Stimulated activated CD4-positive, alpha-beta T cell treated with anti-CD3 and anti-CD28 coated beads, Interleukin-12 subunit alpha, Interleukin-12 subunit beta, amount 100 ng/mL, for 48 hours (primary cell): ENCODE data around the gene RARG.

ENCODE experiments used
- DNase-seq, 3 donors: peaks; one replicate each; pipeline ENCODE4 v3.0.0-alpha.2; 2020; ENCODE audit warnings: low read depth in 2 of 3, low spot score in 1 of 3

Gene RARG

DNA sequence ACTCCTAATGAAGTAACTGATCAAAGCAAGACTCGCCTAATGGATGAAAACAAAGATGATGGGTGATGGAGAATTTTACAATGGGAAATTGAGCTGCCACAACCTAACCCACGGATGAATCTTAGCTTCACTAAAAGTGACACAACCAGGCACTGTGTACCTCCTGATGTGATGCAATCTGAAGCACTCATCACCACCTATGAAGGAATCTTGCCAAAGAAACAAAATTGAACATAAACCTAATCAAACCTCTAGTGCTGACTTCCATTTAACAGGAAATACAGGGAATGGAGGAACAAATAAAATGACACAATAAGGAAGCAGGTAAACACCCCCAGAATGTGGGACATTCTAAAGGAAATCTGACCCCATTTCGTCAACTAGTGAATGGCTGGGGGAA, 13.3 kb upstream of the RARG start:
- DNase-seq: no peak

DNA sequence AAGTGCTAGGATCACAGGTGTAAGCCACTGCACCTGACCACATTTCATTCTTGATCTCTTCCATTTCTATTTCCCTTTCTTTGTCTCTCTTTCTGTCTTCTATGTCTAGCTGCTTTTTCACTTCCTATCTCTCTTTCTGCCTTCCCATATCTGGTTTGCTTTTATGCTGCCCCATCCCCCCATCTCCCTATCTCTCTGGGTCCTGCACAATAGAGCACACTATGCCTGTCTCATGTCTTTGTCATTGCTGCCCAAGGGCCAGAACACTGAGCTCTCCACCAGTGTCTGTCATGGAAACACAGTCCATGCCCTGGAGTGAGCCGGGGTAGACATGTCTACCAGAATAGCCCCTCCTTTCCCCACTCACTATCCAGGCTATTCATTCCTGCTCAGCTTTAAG, 12.3 kb upstream of the RARG start:
- no peak for DNase-seq

DNA sequence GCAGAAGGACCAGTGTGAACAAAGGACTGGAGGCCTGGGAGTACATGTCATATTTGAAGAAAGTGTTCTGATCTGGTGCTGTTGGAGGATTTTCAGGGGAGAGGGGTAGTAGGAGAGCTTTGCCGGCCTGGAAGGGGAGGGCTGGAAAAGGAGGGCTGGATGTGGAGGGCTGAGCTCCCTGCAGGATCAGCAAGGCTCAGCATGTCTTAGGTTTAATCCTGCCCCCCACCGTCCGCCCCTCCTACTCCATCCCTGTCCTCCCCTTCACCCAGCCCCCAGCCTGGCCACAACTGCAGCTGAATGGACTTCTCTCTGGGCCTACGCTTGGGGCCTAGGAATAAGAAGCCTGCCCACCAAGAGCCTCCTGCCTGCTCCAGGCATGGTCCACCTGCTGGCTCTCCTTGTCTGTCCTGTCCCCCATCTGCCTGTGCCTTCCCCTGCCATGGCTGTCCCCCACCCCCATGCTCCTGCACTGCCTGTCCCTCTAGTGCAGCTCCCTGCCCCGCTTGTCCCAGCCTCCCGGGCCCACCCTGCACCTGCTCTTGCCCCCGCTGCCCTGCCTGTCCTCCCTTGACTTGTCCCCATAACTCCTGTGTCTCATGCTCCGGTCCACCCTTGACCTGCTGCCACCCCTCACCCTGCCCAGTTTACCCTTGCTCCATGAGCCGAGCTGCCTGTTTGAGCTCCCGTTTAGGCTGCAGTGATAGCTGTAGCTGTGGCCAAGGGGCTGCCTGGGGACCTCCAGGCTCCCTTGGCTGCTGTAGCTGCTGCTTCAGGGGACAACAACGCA, 9.8 kb upstream of the RARG start:
- no peak for DNase-seq

DNA sequence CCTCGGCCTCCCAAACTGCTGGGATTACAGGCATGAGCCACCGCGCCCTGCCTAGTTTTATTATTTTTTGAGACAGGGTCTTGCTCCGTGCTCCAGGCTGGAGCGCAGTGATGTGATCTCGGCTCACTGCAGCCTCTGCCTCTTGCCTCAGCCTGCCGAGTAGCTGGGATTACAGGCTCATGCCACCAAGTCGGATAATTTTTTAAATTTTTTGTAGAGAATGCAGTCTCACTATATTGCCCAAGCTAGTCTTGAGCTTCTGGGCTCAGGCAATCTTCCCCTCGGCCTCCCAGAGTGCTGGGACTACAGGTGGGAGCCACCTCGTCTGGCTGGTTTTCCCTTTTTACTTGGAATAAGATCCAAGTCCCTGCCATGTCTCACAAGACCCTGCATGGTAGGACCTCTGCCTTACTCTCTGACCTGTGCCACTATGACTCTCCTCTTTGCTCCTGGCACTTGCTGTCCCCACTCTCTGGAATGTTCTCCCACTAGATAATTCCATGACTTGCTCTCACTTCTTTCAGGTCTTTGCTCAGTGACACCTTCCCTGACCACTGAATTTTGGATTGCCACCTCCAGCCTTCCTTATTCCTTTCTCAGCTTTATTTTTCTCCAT, 7.7 kb upstream of the RARG start:
- no peak for DNase-seq

DNA sequence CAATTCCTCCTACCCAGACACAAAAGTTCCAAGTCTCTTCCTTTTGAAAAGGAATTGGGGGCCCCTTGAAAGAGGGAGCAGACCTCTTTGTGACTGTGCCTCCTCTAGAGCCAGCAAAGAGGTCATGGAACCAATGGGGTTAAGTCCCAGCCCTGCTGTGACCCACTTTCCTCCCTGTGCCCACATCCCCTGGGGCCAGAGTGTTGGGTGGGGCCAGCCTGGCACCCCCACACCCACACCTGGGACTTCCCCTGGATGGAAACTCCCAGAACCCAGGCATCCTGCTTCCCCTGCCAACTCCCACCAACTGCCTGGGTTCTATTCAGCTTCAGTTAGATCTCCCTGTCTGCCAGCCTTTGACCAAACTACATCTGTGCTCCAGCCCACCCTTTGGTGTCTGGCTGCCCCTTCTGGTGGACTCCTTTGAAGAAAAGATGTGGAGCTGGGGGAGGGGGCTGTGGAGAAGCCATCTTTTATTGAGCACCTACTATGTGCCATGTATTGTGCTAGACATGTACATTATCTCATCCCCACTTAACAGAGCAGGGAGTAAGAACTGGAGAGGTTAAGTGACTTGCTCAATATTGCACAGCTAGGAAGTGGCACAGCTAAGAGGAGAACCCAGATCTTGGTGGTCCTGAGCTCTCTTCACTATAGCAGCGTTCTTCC, 4.6 kb upstream of the RARG start:
- DNase-seq: no peak

DNA sequence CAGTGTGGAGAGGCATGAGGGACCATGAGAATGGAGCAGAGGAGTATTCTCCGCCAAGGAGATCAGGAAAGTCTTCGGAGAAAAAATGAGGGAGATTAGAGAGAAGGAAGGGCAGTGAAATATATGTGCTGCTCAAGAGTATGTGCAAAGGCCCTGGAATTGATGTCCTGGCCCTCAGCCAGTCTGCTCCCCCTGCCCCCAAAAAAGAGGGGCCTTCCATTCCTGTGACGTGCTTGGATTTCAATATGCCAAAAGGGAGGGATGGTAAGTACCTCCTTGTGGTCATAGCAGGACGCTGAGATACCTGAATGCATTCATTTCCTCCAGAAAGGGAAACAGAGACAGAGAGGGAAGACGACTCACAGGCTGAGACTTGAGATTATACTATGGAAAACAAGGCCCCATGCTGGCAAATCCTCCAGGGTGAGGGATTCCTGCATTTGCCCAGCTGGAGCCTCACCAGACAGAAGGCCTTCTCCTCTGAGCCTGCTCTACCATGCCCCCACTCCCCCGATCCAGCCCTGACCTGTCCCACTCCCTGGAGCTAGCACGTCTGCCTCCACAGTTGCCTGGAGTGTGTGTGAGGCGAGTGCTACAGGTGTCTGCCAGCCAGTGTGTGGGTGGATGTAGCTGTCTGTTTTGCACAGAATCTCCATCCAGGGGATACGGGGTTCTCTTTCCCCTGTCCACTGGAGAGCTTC, 3.9 kb upstream of the RARG start:
- DNase-seq: no peak

DNA sequence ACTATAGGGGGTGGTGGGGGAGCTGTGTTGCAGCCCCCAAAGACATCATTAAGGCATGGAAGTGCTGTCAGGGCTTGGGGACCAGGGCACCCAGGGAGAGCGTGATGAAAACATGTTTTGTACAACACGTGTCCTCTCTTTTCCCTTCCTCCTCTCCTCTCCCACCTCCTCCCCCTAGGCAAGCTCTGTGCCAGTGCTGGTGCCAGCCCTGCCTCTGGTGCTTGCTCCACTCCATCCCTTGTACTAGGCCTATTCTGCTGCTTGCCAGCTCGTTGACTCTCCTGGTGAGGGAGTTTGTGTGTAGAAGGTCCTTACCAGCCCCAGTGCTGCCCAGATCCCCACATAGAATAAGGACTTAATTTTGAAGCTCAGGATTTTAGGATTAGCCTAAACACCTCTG, 3.2 kb upstream of the RARG start:
- DNase-seq: no peak

DNA sequence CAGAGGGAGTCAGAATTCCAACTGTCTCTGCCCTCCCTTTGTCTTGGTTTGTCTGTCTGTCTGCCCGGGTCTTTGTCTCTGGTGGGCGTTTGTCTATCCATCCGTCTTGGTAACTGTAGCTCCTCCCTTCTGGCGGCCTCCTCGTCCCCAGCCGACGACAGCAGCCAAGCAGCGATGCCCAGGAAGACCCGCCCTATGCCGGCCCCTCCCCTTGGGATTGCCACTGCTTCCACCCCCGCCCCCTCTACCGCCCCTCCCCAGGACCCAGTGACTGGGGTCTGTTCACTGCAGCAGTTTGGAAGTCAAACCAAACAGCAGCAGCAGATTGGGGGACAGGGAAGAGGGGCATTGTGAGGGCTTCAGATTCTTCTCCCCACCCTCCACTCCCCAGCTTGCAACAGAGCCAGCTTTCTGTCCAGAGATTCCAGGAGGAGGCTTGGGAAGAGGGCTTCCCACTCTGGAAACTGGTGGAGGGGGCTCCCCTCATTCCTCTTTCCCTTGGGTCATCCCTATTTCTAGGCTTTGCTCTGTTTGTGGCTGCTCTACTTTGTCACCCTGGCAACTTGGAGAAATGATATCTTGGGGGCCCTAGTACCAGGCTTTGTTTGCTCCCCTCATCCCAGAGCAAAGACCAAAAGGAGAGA, 2.4 kb upstream of the RARG start:
- DNase-seq: no peak

DNA sequence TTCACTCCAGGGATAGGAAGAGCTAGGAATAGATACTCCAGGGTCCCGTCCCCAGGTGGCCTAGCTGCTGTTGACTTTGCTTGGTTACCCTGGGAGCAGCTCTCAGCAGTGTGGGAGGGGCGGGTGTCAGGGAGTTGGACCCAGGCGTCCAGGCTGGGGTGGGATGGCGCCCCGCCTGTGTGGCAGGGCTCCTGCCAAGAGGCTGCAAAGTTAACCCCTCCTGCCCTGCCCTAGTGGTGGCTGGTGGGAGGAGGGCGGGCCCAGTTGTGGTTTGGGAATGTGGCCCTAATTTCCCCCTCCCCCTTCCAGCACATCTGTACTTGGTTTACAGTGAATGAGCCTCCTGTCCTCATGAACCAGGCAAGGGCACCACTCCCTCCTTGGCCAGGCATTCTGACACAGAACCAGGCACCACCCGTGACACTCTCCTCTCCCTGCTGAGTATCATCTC, 1.7 kb upstream of the RARG start:
- no peak for DNase-seq

DNA sequence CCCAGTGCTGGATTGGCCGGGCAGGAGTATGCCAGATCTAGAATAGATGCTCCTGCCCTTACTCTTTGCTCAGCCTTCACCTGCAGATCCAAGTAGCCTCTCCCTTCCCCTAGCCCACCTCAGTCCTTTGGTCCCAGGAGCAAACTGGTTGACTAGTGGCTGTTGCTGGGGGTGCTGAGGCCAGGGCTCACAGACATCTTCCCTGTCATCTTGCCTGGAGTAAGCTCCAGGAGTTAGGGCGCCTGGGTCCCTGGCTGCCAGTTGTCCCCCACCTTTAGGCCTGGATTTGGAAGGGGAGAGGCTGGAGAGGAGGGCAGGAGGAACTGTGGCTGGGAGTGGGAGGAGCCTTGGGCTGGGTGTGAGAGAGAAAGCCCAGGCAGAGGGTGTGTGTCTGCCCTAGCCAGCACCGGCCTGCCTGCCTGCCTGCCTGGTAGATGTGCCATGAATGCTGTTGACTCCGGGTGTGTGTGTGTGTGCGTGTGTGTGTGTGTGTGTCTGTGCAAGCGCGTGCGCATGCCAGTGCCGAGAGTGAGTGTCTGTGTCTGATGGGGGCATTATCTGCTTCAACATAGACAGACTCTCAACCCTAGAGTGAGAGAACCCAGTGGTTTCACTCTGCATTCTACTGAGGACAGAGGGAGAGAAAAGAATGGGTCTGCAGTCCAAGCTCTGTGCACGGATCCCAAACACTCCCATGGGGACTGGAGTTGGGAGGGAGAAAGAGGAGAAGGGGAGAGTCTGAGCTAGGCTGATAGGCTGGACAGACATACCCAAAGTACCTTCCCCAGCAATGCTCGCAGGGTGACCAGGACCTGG, 845 bp upstream of the RARG start:
- no peak for DNase-seq

DNA sequence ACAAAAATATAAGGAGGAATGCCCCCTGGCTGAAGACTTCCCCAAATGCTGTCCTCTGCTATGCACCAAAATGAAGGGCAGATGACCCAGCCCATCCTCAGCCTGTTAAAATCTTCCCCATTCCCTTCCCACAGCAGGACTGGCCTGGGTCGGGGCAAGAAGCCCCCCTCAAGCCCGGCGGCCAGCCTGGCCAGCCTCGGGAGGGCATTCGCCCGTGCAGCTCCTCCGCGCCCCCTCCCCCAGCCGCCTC, 413 bp downstream of the RARG start:
- no peak for DNase-seq

DNA sequence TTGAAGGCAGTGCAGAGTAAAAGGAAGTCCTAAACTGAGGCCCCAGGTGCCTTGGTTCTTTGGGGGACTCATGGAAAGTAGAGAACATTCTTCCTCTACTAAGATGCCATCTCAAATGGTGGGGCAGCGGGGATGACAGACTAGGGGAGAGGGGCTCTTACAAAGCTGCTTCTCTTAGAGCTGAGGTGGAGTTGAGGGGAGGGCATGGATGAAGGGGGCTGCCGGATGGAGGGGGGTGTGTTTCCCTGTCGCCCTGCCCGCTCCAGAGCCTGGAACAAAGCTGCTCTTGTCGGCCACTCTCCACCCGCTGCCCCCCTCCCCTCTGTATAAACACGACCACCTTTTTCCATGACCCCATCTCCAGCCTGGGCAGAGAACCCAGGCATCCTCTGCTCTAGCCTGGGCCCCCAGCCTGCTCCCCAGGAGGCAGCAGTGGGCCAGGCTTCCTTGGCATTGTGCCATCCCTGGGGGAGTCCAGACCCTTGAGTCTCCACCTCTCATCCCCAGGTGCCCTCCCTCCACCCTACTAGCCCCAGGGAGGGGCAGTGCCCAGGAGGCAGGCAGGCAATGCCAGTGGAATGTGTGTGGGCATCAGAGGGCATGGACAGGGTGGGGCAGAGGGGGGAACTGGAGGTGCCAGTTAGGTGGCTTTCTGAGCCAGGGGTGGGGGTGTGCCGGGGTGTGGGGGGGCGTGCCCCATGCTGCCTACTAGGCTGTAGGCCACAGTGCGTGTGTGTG, 1.7 kb downstream of the RARG start:
- no peak for DNase-seq

DNA sequence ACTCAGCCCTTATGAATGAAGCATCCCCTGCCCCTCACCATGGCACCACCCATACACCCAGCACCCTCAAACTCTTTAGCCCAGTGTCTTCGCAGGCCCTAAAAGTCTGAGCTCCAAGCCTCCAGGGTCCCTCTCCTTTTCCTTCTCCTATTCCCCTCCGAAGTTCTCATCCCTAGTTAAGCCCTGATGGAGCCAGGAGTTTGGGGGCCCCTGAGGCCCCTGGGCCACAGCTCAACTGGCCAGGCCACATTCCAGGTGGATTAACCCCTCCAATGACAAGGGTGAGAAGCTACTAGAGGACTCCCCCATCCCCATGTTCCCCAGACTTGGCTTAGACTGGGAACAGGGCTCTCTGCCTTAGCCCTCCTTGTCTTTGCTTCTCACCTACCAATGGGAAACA, 2.6 kb downstream of the RARG start:
- no peak for DNase-seq

DNA sequence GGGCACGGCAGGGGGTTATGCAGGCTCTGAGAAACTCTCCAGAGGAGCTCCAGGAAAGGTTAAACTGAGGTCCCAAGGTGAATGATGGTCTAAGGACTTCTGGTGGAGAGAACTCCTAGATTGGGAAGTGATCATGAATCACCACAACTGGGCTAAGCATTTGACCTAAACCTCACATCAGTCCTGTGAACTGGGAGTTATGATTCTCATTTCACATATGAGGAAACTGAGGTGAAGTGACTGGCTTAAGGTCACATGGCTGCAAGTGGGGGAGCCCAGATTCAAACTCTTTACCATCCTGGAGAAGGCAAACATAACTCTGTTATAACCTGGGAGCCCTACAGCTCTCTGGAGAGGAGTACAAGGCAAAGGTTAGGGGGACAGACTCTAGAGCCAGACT, 4.2 kb downstream of the RARG start:
- DNase-seq: no peak

DNA sequence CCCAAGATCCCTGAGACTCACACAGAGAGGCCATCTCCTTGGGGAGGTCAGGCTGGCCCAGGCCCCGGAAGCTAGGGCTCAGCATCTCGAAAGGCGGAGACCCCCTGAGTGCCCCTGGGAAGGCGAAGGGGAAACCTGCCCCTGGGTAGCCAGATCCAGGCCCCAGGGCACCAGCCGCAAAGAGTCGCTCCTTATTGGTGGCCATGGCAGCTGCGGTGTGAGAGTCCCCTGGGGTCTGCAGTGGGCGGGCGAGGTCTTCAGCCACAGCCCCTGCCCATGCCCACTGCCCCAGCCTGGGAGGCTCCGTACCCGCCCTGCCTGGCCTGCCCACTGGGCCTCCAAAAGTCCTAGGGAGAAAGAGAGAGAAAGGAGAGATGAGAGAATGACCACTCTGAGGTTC, 4.7 kb downstream of the RARG start:
- no peak for DNase-seq

DNA sequence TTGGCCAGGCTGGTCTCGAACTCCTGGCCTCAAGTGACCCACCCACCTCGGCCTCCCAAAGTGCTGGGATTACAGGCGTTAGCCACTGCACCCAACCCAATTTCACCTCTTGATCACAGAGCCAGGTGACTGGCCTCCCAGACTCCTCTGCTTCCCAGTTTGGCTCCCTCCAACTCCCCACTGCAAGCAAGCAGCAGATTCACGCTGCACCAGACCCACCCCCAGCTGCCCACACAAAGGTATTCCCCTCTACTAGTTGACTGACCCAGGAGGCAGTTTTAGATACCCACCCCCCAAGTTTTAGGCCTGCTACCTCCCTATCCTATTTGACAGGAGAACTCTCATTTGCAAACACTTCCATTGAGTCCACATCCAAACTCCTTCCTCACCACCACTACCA, 5.2 kb downstream of the RARG start:
- no peak for DNase-seq

DNA sequence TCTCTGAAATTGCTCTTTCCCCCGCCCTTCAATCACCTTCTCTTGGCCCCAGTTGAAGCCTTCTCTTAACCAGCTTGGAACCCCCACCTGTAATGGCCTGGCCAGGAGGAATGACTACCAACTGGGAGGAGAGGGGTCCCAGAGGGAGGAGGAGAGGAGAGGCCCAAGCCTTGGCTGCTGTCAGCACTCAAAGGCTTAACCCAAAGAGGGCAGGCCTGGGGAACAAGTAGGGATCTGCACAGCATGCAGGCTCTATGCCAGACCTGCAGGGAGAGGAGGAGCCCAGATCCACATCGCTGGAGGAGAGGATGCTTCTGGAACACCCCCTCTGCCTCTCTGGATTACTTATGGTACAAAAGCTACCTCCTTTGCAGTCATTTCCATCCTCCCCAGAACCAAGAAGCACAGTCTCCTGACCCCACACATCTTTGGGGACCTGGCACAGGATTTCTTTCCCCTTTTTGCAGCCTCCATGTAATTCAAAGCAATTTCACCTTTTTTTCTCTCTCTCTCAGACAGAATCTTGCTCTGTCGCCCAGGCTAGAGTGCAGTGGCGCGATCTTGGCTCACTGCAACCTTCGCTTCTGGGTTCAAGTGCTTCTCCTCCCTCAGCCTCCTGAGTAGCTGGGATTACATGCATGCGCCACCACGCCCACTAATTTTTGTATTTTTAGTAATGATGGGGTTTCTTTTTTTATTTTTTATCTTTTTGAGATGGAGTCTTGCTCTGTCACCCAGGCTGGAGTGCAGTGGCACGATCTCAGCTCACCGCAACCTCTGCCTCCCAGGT, 6.2 kb downstream of the RARG start:
- DNase-seq: no peak

DNA sequence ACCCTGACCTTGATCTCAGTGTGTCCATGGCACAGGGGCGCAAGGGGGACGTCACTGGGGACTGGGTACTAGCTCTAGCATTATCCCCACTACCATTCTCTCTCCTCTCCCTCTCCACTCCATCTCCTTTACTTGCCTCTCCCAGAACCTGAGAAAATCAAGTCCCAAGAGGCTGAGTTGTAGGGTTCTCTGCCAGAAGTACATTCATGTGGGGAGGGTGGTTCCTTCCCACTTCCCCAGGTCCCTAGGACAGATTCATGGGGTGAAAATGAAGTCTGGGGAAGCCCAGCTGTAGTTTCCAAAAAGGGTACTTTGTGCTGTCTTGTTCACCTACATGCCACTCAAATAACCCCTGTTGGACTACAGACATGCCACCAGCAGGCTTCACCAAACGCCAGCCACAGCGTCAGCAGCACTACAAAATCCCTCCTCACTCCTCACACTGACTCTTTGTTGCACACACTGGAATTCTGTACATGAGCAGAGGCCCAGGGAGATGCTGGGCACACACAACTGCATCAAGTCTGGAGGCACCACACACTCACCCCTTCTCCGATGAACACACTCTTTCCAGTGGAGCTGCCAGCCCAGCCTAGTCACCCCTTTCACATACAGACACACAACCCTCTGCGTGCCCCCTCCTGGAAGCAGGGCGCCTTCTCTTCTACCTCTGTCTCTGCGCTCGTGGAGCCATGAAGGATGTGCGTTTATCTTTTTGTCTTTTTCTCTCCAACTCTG, 6.9 kb downstream of the RARG start:
- DNase-seq: no peak
